GM23248 (cell line): ENCODE data around the gene CUL2. TPM values are rescaled to one million over a fixed set of nuclear protein-coding genes. Genes with fewer than 3 reads are reported as not detected.

Experiments used
- DNase-seq: peaks from one replicate; pipeline ENCODE4 v3.0.0-alpha.2; 2015
- H2AFZ ChIP-seq: fragments of 200-600 bp; sonication (generic); 2 replicates; pipeline ENCODE4 v1.6.1; 2016; ENCODE audit warnings: antibody characterized with exemption
- H3F3A ChIP-seq: fragments of 200-600 bp; sonication (generic); 2 replicates; pipeline ENCODE4 v1.6.1; 2016; ENCODE audit warnings: mild to moderate bottlenecking, antibody characterized with exemption, mixed run types; ENCODE audit not compliant: insufficient read depth
- H3K27ac ChIP-seq: fragments of 200-600 bp; sonication (generic); 2 replicates; pipeline ENCODE4 v1.5.1; 2016; ENCODE audit warnings: mild to moderate bottlenecking
- H3K27me3 ChIP-seq: fragments of 200-600 bp; sonication (generic); replicated peaks from 2 replicates; pipeline ENCODE4 v1.6.1; 2016; ENCODE audit warnings: mild to moderate bottlenecking; ENCODE audit not compliant: insufficient read depth
- H3K36me3 ChIP-seq: fragments of 200-600 bp; sonication (generic); 2 replicates; pipeline ENCODE4 v1.6.1; 2016; ENCODE audit warnings: low read depth, mild to moderate bottlenecking
- H3K4me1 ChIP-seq: fragments of 200-600 bp; sonication (generic); 2 replicates; pipeline ENCODE4 v1.6.1; 2016; ENCODE audit warnings: mild to moderate bottlenecking; ENCODE audit not compliant: insufficient read depth
- H3K4me2 ChIP-seq: fragments of 200-600 bp; sonication (generic); one replicate; pipeline ENCODE4 v1.6.1; 2016; ENCODE audit warnings: mild to moderate bottlenecking; ENCODE audit not compliant: unreplicated experiment
- H3K4me3 ChIP-seq: fragments of 200-600 bp; sonication (generic); 2 replicates; pipeline ENCODE4 v1.5.1; 2016; ENCODE audit warnings: mild to moderate bottlenecking
- H3K79me2 ChIP-seq: fragments of 200-600 bp; sonication (generic); 2 replicates; pipeline ENCODE4 v1.6.1; 2016; ENCODE audit warnings: mild to moderate bottlenecking; ENCODE audit not compliant: insufficient read depth
- H3K9ac ChIP-seq: fragments of 200-600 bp; sonication (generic); 2 replicates; pipeline ENCODE4 v1.6.1; 2016; ENCODE audit warnings: mild to moderate bottlenecking
- H3K9me2 ChIP-seq: fragments of 200-600 bp; sonication (generic); 2 replicates; pipeline ENCODE4 v1.6.1; 2016; ENCODE audit warnings: mixed run types, mild to moderate bottlenecking, moderate library complexity; ENCODE audit not compliant: insufficient read depth
- H3K9me3 ChIP-seq: fragments of 200-600 bp; sonication (generic); one replicate; pipeline ENCODE4 v1.6.1; 2017; ENCODE audit warnings: low read depth
- H4K20me1 ChIP-seq: fragments of 200-600 bp; sonication (generic); 2 replicates; pipeline ENCODE4 v1.6.0; 2016; ENCODE audit not compliant: insufficient read depth
- EZH2 ChIP-seq: fragments of 200-600 bp; sonication (generic); IDR thresholded peaks from 2 replicates; pipeline ENCODE4 v1.6.1; 2018; ENCODE audit warnings: antibody characterized with exemption, mild to moderate bottlenecking; ENCODE audit not compliant: insufficient read depth, poor library complexity, severe bottlenecking
- EZH2phosphoT487 ChIP-seq: fragments of 200-600 bp; sonication (generic); IDR thresholded peaks from 2 replicates; pipeline ENCODE4 v1.6.1; 2018; ENCODE audit warnings: antibody characterized with exemption, moderate library complexity, mild to moderate bottlenecking, low read depth; ENCODE audit not compliant: insufficient read depth
- WGBS, 2 experiments: methylation state at CpG; one replicate each; pipeline ENCODE4 v1.1.6; 2015 to 2017; ENCODE audit warnings: low lambda C conversion rate in 2 of 2, low coverage in 1 of 2; ENCODE audit errors: missing lambda C conversion rate in 2 of 2; 5-methylcytosine and 5-hydroxymethylcytosine counted together
- in situ Hi-C: fragments of 300-500 bp; cut with MboI; formaldehyde crosslinking; loops from 2 replicates; pipeline ENCODE4 v1.15.0; 2020
- polyA plus RNA-seq: library from polyadenylated mRNA; unstranded; fragments of >200 nt; fragmentation: Nextera tagmentation; extraction: Ambion mirVana; gene quantifications from 2 replicates; pipeline ENCODE4 v1.2.1, GENCODE V29; 2016
- total RNA-seq: library from RNA; depleted of rRNA; stranded (reverse); fragments of >200 nt; shearing (Covaris generic); gene quantifications from 2 replicates; pipeline ENCODE4 v1.2.3, GENCODE V29; 2014

CUL2 gene
- total and polyA plus RNA-seq, 2 experiments from 2014 or later: 35.3 to 50.5 TPM

GRCh38 chr10:35126530-35127288 is 36.6 kb upstream of the CUL2 start, which contains the start of gene CREM:
Gene CREM, plus strand, starts transcription at chr10:35126846. Its CDS starts 10,990 bp downstream, at chr10:35137836.
- no peaks in the 10 kb centered on the region for H4K20me1 ChIP-seq
- H3K79me2 ChIP-seq: peaks cover 39% of the 10 kb centered on the region
- no peaks in the 10 kb centered on the region for H3K27me3 ChIP-seq
- peaks cover 12% of the 10 kb centered on the region for H3K4me1 ChIP-seq
- peaks cover 33% of the 10 kb centered on the region for H3F3A ChIP-seq
- H3K9ac ChIP-seq: peak within 1 kb of the TSS; percentile 96
- DNase-seq: peak; percentile 100
- peak within 1 kb of the TSS; percentile 96 for H2AFZ ChIP-seq
- peak within 1 kb of the TSS; percentile 81 for H3K4me2 ChIP-seq
- H3K36me3 ChIP-seq: no peaks in the 10 kb centered on the region
- in situ Hi-C loops: no loop called here
- no peaks in the 10 kb centered on the region for H3K9me3 ChIP-seq
- H3K4me3 ChIP-seq: peak within 1 kb of the TSS; percentile 77
- H3K9me2 ChIP-seq: no peaks in the 10 kb centered on the region
- no peak for TF ChIP-seq EZH2
- no peak for TF ChIP-seq EZH2phosphoT487
- H3K27ac ChIP-seq: peak within 1 kb of the TSS; percentile 95
- WGBS, 2 experiments: 1% methylated on average over 55 to 80 of the region's 80 CpGs

- H3K27ac ChIP-seq: peak overlapping the region; percentile 95
- 64 to 70% methylated on average over 13 of the region's 13 CpGs for WGBS, 2 experiments
- H2AFZ ChIP-seq: peak overlapping the region; percentile 96
- peak overlapping the region; percentile 77 for H3K4me3 ChIP-seq
- in situ Hi-C loops: no loop called here
- H3K4me2 ChIP-seq: peak overlapping the region; percentile 76
- no peaks in the 10 kb centered on the region for H3K36me3 ChIP-seq
- H3K4me1 ChIP-seq: peaks cover 12% of the 10 kb centered on the region
- H3K79me2 ChIP-seq: peaks cover 32% of the 10 kb centered on the region
- H3K9ac ChIP-seq: peak overlapping the region; percentile 96
- H4K20me1 ChIP-seq: no peaks in the 10 kb centered on the region
- DNase-seq: no peak
- peaks cover 33% of the 10 kb centered on the region for H3F3A ChIP-seq
- H3K27me3 ChIP-seq: no peaks in the 10 kb centered on the region
- H3K9me3 ChIP-seq: no peaks in the 10 kb centered on the region
- H3K9me2 ChIP-seq: no peaks in the 10 kb centered on the region
- TF ChIP-seq EZH2: no peak
- no peak for TF ChIP-seq EZH2phosphoT487
These were observed 36.0 kb upstream of the CUL2 start for GRCh38 chr10:35126062-35126529.

- no peak overlapping the region for H3K27ac ChIP-seq
- peaks cover 18% of the 10 kb centered on the region for H3K79me2 ChIP-seq
- no peaks in the 10 kb centered on the region for H3K9me3 ChIP-seq
- peaks cover 23% of the 10 kb centered on the region for H3F3A ChIP-seq
- no peak overlapping the region for H3K4me3 ChIP-seq
- WGBS, 2 experiments: 50 to 56% methylated on average over 6 of the region's 6 CpGs
- H4K20me1 ChIP-seq: no peaks in the 10 kb centered on the region
- H3K4me1 ChIP-seq: peaks cover 10% of the 10 kb centered on the region
- peak overlapping the region; percentile 40 for H2AFZ ChIP-seq
- H3K4me2 ChIP-seq: no peak overlapping the region
- in situ Hi-C loops: loop anchor here (5.0 to 25.0 kb wide), 2 partner anchors 93 to 438 kb away; no protein-coding TSS in a partner anchor
- no peaks in the 10 kb centered on the region for H3K27me3 ChIP-seq
- peak; percentile 32 for DNase-seq
- H3K9ac ChIP-seq: no peak overlapping the region
- no peaks in the 10 kb centered on the region for H3K9me2 ChIP-seq
- TF ChIP-seq EZH2phosphoT487: no peak
- TF ChIP-seq EZH2: no peak
- no peaks in the 10 kb centered on the region for H3K36me3 ChIP-seq
These were observed 34.4 kb upstream of the CUL2 start for GRCh38 chr10:35124540-35124939.

- no peak overlapping the region for H3K4me3 ChIP-seq
- H3K27ac ChIP-seq: no peak overlapping the region
- no peaks in the 10 kb centered on the region for H4K20me1 ChIP-seq
- no peaks in the 10 kb centered on the region for H3K36me3 ChIP-seq
- H3K4me1 ChIP-seq: no peaks in the 10 kb centered on the region
- no peaks in the 10 kb centered on the region for H3K27me3 ChIP-seq
- H3K9me3 ChIP-seq: no peaks in the 10 kb centered on the region
- DNase-seq: no peak
- no peak overlapping the region for H2AFZ ChIP-seq
- H3K9ac ChIP-seq: no peak overlapping the region
- H3F3A ChIP-seq: no peaks in the 10 kb centered on the region
- no peaks in the 10 kb centered on the region for H3K79me2 ChIP-seq
- 94 to 100% methylated on average over 1 of the region's 1 CpG for WGBS, 2 experiments
- H3K9me2 ChIP-seq: no peaks in the 10 kb centered on the region
- in situ Hi-C loops: loop anchor here (25.0 kb wide), 1 partner anchor 443 kb away; no protein-coding TSS in a partner anchor
- no peak for TF ChIP-seq EZH2phosphoT487
- no peak for TF ChIP-seq EZH2
- H3K4me2 ChIP-seq: no peak overlapping the region
These were observed 29.2 kb upstream of the CUL2 start for GRCh38 chr10:35119378-35119777.
